GM18870 (cell line): Measurements from ENCODE around the gene F11R.
"Not testable (repeated sequence)": the region's sequence is repeated elsewhere in the genome, so short reads cannot be mapped to it uniquely, and the experiment has no call there.

ENCODE experiments used
- ATAC-seq: cut with Tn5 transposase; IDR thresholded peaks from one replicate; pipeline ENCODE4 v1.9.1; 2021; ENCODE audit warnings: moderate library complexity; ENCODE audit not compliant: unreplicated experiment

The F11R gene

GRCh38 chr1:161016683-161017082 lies 4.3 kb downstream of the F11R start:
- ATAC-seq, result not testable (repeated sequence)

- ATAC-seq, result peak; percentile 77
Measured at GRCh38 chr1:161013488-161014230, 7.3 kb downstream of the F11R start.

DNA sequence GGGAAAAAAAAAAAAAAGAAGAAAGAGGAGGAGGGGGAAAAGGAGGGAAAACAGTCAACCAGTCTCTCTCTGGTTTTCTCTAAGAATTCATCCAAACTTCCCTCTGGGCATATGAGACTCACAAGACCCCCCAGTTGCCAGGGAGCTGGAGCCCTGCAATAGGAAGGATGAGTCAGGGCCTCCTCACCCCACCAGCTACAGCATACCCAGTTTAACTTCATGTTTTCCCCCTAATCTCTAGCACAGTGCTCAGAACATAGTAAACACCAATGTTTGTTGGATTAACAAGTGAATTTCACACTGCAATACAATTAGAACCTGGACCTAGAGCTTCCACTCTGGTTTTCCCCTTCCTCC lies 7.8 kb downstream of the F11R start:
- no peak for ATAC-seq

DNA sequence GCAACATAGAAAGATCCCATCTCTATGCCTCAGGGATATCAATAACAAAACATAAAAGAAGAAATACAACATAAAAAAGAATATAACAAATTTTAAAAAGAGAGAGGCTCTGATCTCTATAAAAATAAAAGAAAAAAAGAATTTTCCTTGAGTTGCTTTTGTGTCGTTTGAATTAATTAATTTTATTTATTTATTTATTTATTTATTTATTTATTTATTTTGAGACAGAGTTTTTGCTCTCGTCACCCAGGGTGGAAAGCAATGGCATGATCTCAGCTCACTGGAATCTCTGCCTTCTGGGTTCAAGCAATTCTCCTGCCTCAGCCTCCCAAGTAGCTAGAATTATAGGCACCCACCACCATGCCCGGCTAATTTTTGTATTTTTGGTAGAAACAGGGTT lies 8.5 kb downstream of the F11R start:
- ATAC-seq, result no peak

DNA sequence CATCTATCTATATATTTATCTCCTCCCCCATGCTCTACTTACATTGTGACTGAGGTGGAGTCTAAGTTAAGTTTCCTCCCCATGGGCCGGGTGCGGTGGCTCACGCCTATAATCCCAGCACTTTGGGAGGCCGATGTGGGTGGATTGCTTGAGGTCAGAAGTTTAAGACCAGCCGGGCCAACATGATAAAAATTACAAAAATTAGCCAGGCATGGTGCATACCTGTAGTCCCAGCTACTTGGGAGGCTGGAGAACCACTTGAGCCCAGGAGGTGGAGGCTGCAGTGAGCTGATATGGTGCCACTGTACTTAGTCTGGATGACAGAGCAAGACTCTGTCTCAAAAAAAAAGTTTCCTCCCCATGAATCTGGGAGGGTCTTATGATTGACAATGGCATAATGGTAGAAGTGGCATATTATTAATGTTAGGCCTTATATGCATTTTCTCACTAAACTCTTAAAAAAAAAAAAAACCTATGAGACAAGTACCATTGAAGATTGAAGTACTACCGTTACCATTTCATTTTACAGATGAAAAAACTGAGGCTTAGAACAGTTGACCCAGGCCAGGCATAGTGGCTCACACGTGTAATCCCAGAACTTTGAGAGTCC lies 11.2 kb downstream of the F11R start:
- no peak for ATAC-seq

DNA sequence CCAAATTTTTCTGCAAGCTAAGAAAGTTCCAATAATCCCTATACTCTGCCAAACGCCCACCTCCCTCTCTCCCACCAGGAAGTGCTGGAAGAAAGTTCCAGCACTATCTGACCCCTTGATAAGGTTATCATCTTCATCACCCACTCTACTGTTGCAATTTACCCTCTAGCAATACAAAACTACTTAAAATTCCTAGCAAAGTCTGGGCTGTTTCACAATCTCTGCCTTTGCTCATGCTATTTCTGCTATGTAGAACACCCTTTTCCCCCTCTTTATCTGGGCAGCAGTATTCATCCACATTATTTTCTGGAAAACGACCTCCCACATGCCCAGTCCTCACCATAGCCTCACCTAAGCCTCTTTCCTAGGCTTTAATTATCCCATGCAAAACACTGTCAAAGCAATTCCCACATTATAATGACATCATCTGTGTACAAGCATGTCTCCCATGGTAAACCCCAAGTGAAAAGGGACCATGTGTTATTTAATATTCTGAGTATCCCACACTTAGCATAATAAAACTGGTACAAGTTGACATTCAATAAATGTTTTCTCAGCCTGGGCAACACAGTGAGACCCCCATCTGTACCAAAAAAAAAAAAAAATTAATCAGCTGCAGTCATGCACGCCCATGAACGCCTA lies 12.0 kb downstream of the F11R start:
- ATAC-seq, result no peak

GRCh38 chr1:161007369-161007768 lies 13.6 kb downstream of the F11R start:
- ATAC-seq, result no peak

GRCh38 chr1:161006563-161006962 lies 14.4 kb downstream of the F11R start:
- ATAC-seq, result no peak

- no peak for ATAC-seq
Measured at GRCh38 chr1:161001525-161001924, 19.4 kb downstream of the F11R start.

- no peak for ATAC-seq
Measured at GRCh38 chr1:161000736-161001480, 20.0 kb downstream of the F11R start.

DNA sequence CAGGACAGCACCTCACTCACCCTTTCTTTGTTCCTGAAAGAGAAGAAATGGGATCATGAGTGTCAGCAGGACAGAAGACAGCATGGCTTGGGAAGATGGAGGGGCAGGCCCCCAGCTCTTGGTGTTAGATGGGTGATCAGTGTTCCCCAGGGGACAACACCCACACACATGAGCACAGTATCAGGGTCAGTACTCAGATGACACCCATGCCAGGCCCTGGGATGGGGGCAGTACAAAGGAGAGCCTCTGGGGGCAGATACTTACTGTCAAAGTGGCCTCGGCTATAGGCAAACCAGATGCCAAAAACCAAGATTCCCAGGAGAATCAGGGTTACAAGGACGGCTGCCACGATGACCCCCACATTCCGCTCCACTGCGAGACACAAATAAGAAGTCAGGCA lies 21.6 kb downstream of the F11R start:
- ATAC-seq, result no peak

DNA sequence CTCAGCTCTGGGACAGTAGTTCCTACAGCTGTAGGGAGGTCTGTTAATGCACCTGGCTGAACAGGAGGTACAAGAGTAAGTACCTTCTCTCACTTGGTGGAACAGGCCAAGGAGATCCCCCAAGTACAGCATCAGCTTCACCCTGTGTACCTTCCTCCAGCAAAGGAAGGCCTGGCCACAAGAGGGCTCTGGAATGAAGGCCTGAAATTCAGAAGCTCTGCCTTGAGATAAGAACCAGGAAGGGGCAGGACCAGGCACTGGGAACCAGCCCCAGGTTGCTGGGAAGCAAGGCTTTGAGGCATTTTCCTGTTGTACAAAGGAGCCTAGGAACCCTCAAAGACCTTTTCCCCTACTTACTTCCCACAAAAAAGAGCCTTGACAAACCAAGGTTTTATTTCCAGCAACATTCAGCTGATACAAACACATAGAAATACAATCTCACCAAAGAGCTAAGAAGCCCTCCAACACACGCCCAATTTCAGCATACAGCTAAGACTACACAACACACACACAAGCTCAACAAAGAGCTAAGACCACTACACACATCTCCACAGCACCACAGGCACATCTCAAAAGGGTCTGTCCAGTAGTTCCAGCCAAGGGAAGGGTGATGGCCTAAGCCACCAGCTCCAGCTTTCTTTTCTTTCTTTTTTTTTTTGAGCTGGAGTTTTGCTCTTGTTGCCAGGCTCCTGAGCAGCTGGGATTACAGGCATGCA lies 23.5 kb downstream of the F11R start:
- no peak for ATAC-seq

DNA sequence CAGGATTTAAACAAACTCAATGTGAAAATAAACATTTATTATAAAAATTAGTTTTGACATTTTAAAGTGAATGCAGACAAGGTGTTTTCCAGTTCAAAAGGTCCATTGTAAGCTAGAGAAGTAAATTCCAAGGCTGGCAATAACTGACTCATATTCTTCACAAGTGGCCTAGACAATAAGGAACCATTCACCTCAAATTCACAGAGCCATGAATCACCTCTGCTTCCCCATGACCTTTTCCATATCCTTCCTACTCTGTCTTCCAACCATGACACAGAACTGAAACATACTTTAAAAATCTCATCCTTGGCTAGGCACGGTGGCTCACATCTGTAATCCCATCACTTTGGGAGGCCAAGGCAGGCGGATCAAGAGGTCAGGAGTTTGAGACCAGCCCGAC lies 24.8 kb downstream of the F11R start:
- no peak for ATAC-seq

DNA sequence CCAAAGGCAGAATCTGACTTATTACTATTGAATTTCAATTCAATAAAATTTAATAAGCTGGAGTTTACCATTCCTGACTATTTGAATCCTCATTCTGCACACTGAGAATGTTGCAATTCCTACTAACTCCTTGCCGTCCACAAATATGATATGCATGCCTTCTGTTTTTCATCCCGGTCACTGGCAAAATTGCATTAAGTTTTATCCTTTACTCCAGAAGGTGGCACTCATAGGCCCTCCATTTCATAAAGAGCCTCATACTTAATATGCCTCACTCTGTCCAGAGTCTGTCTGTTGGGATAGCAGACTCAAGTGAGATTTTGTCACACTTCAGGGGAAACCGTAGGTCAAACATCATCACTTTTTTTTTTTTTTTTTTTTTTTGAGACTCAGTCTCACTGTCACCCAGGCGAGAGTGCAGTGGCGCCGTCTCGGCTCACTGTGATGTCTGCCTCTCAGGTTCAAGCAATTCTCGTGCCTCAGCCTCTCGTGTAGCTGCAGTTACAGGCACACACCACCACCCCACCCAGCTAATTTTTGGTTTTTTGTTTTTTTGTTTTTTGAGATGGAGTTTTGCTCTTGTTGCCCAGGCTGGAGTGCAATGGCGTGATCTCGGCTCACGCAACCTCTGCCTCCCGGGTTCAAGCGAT lies 27.3 kb downstream of the F11R start:
- no peak for ATAC-seq

DNA sequence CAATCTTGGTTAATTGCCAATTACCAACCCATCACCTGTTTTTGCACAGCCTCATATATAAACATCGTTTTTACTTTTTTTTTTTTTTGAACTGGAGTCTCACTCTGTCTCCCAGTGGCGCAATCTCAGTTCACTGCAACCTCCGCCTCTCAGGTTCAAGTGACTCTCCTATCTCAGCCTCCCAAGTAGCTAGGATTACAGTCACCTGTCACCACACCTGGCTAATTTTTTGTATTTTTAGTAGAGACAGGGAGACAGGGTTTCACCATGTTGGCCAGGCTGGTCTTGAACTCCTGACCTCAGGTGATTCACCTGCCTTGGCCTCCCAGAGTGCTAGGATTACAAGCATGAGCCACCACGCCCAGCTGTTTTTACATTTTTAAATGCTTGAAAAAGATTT lies 28.9 kb downstream of the F11R start:
- not testable (repeated sequence) for ATAC-seq

DNA sequence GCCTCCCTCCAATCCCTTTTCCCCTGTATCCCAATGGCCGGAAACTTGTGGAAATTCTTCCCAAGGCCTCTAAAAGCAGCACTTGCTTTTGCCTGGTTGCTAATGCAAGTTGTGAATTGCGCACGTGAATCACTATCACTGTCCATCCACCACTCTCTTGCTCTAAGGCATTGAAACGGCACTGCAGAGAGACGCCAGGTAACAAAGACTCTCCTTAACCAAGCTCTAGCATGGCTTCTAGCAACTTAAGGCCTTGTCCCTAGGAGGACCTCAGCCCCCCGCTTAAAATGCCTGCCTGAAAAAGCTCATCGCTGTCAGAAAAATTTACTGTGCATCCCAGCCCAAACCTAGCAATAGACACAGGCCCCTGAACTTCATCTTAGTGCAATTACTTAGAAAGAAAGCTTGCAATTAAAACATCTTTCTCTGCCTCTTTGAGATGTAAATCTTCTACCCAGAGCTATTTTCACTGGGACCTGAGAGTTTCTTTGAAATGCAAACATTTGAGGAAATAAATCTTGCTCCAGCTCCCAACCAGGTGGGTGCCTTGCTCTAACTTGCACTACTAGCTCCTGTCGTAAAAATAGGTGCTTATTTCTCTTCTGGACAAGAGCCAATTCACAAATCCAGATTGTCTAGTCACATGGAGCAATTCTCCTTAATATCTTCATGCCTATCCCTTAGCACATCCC lies 33.4 kb downstream of the F11R start:
- no peak for ATAC-seq

- ATAC-seq, result no peak
Measured at GRCh38 chr1:160985723-160986122, 35.2 kb downstream of the F11R start.

DNA sequence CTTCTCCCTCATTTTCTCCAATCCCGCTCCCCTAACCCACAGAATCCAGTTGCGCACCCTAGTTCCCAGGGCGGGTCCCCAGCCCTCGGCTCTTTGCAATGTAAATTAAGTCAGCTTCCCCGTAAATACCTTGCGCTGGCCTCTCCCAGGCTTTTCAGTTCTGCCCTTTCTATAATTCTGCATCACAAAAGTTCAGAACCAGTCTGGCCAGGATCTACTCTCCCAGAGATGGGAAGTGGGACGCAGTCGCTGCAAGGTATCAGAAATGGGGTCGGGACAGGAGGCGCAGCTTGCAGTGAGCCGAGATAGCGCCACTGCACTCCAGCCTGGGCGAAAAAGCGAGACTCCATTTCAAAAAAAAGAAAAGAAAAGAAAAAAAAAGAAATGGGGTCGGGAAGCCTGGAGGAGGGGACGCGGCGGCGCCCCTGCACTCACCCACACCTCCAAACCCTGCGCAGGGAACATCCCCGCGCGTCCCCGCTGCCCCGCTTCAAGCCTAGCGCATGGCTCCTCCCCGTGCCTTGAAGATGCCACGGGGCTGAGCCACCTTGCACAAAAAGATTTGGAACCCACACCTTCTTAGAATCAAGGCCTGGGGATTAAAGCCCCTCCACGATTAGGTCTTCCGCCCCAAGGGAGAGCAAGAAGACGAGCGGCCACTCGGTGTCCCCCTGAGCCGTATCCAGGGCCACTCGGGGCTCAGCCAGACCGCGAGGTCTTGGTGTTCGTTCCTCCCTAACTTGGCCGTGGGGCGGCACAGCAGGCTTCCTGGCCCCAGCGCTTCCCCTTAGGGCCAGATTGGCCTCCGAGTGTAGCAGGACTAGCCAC lies 39.2 kb downstream of the F11R start:
- no peak for ATAC-seq

DNA sequence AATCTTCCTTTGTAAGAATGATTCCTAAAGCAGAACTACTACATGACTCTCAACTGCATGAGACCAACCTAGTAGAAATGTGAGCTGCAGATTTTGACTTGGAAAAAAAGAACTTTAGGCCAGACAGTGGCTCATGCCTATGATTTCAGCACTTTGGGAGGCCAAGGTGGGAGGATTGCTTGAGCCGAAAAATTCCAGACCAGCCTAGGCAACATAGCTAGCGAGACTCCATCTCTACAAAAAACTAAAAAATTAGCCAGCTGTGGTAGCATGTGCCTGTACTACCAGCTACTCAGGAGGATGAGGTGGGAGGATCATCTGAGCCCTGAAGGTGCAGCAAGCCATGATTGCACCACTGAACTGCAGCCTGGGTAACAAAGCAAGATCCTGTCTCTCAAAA lies 41.7 kb downstream of the F11R start:
- ATAC-seq, result no peak
